GM12878 (cell line): ENCODE data around the gene LRIT2.

ENCODE experiments used
- ATF2 ChIP-seq: IDR thresholded peaks from 2 replicates; pipeline ENCODE4 v1.6.1; 2012; ENCODE audit warnings: low read length, inconsistent platforms
- CTCF ChIP-seq, 3 experiments: IDR thresholded peaks in 2 of 3; conservative IDR thresholded peaks in 1 of 3; 2 replicates each; pipeline ENCODE4 v1.5.1; 2011; ENCODE audit warnings: low read depth in 3 of 3, low read length in 3 of 3, mild to moderate bottlenecking in 3 of 3, control low read depth in 2 of 3, moderate library complexity in 2 of 3, inconsistent platforms in 1 of 3, mixed read lengths in 1 of 3; ENCODE audit not compliant: control insufficient read depth in 2 of 3, insufficient read depth in 1 of 3; ENCODE audit errors: extremely low read depth in 1 of 3
- EGR1 ChIP-seq, 2 experiments: IDR thresholded peaks; 1 replicate in 1 of 2; 2 replicates in 1 of 2; pipeline ENCODE4 v1.6.1; 2011 to 2012; ENCODE audit warnings: low read depth in 2 of 2, low read length in 2 of 2, borderline replicate concordance in 1 of 2, mild to moderate bottlenecking in 1 of 2, moderate library complexity in 1 of 2
- NFYB ChIP-seq: IDR thresholded peaks from 2 replicates; pipeline ENCODE4 v1.6.1; 2011; ENCODE audit warnings: low read depth, mild to moderate bottlenecking, low read length, improper control_type of control experiment, moderate library complexity; ENCODE audit not compliant: insufficient read depth
- POLR2A ChIP-seq: IDR thresholded peaks from 2 replicates; pipeline ENCODE4 v1.6.1; 2011; ENCODE audit warnings: low read depth, mild to moderate bottlenecking, low read length
- USF1 ChIP-seq: IDR thresholded peaks from 2 replicates; pipeline ENCODE4 v1.6.1; 2011; ENCODE audit warnings: borderline replicate concordance, low read depth, mild to moderate bottlenecking, moderate library complexity, mixed read lengths, low read length; ENCODE audit not compliant: insufficient read depth; ENCODE audit errors: extremely low read length
- ZNF24 ChIP-seq: fragments of 450-650 bp; IDR thresholded peaks from 2 replicates; pipeline ENCODE4 v1.6.1; 2017; ENCODE audit warnings: antibody characterized with exemption, mild to moderate bottlenecking

- TF ChIP-seq CTCF (IDR thresholded peaks at IDR 0.05 in 2 of 3, conservative IDR thresholded peaks at IDR 0.05 in 1 of 3; ENCODE audit: control insufficient read depth in 2 of 3, extremely low read depth in 1 of 3, insufficient read depth in 1 of 3, low read depth in 3 of 3, low read length in 3 of 3) = no peak
- TF ChIP-seq USF1 = no peak
- no peak for TF ChIP-seq ATF2
- TF ChIP-seq NFYB = no peak
- no peak for TF ChIP-seq EGR1 (IDR thresholded peaks at IDR 0.05; ENCODE audit: borderline replicate concordance in 1 of 2, low read depth in 2 of 2, low read length in 2 of 2)
- no peak for TF ChIP-seq ZNF24
- TF ChIP-seq POLR2A = no peak
Measured at GRCh38 chr10:84176836-84177474, 48.4 kb downstream of the LRIT2 start.
